DMS153 treated with DMSO at 0.1 percent for 48 hours (cell line): ENCODE data around the gene DMRT1.
"Not testable (repeated sequence)": the region's sequence is repeated elsewhere in the genome, so short reads cannot be mapped to it uniquely, and the experiment has no call there.

Experiments used
- DNase-seq: peaks from one replicate; lab custom pipeline; 2025; ENCODE audit not compliant: unreplicated experiment; lab: John Stamatoyannopoulos, UW

The DMRT1 gene

DNA sequence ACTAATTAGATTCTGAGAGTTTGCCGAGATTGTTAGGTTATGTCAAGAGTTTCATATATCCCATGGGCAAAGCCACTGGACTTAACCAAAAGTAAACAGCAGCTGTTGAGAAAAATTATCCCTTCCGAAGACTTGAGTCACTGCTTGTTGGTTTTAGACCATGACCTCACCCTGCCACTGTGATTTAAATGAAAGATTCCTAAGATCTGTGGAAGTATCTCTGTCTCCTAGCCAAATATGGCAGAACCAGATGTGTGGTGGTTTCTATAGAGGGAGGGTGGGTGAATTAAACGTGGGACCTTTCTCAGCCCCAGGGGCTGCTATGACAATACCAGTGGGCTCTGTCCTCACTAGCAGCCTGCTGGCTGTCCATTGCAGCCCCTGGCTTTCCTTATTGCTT is 154.3 kb downstream of the DMRT1 start:
- DNase-seq, result no peak

DNA sequence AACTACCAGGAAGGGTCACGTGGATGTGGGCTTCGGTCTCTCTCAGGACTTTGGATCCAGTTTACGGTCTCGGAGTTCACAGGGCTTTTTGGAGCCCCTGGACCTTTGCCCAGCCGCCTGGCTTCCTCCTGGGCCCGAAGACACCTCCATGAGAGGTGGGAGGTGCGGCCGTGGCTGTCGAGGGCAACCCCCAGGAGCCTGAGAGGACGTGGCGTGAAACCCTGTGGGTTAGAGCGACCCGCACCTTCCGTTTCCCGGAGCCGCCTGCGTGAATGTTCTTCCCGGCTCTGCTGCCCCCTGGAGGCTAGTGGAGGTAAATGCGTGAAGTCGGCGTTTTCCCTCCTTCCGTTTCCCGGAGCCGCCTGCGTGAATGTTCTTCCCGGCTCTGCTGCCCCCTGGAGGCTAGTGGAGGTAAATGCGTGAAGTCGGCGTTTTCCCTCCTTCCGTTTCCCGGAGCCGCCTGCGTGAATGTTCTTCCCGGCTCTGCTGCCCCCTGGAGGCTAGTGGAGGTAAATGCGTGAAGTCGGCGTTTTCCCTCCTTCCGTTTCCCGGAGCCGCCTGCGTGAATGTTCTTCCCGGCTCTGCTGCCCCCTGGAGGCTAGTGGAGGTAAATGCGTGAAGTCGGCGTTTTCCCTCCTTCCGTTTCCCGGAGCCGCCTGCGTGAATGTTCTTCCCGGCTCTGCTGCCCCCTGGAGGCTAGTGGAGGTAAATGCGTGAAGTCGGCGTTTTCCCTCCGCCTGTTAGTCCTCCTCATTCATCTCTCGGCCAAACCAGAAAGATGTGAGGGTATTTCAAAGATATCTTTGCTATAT is 157.0 kb downstream of the DMRT1 start:
- DNase-seq, result not testable (repeated sequence)

DNA sequence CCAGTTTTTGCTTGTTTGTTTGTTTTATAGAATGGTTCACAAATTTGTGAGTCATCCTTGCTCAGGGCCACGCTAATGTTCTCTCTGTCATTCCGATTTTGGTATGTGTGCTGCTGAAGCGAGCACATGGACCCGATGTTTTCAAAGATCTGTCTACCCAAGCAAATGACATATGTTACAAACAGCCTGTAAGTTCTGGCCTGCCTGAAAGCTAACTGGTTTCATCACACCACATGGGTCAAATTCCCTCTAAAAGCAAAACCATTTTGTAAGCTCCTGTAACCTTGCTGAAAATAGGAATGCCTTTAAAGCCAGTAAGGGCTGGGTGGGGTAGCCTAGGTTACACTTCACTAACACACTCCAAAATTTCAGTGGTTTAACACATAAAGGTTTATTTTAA is 160.3 kb downstream of the DMRT1 start:
- DNase-seq, result no peak

DNA sequence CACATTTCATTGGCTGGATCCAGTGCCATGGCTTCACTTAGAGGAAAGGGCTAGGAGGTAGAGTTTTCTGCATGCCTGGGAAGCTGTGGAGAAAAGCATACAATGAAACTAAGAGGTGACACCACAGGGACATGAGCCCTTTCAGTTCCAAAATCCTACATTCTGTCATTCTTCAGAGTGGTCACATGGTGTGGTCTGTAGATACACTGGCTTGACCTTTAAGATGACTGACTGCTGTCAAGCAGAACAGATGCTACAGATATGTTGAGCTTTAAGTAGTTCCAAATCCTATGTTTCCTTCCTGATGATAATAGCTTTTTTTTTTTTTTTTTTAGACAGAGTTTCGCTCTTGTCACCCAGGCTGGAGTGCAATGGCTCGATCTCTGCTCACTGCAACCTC is 161.2 kb downstream of the DMRT1 start:
- DNase-seq, result no peak

DNA sequence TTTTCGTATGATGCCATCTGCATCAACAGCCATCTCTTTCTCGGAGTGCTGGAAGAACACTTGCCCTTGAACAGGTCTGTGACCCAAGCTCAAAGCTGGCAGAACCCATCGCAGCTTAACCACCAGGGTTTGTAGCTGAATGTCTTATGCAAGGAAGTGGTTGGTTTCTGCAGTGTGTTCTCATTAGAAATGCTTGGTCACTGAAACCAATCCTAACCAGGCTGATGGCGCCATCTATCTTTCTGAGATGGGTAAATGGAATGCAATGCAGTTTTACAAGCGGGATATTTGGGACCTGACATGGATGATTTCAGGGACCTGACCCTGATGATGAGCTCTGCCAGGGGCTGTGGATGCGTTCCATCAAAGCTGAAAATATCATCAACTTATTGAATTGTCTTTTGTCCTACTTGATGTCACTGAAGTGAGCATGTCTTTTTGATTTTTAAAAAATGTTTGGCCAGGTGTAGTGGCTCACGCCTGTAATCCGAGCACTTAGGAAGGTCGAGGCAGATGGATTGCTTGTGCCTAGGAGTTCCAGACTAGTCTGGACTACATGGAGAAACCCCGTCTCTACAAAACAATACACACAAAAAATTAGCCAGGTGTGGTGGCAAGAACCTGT is 163.7 kb downstream of the DMRT1 start:
- DNase-seq, result no peak

DNA sequence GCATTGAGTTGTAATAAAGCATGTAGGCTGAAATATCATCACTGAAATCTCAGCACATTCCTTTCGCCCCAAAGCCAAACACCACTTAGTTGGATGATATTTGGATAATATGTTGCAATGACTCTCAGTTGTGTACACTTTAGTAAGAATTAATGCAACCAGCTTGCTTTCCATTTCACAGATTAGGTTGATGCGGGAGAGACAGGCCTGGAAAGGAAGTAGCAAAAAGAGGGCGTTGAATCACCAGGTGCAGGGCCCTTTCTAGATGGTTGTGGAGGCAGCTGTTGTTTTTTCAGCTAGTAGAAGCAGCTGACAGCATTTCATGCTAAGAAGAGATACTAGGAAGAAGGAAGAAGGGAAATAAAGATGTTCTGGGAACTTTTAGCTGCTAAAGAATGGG is 165.8 kb downstream of the DMRT1 start:
- no peak for DNase-seq

DNA sequence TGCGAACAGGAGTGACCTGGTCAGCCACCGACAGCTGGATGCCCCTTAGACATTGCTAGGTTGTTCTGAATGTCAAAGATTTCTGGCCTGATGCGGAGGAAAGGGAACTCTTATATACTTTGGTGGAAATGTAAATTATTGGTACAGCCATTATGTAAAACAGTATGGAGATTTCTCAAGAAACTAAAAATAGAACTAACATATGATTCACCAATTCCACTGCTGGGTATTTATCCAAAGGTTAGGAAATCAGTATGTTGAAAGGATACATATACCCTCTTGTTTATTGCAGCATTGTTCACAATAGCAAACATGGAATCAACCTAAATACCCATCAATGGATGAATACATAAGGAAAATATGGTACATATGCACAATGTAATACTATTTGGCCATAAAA is 166.7 kb downstream of the DMRT1 start:
- no peak for DNase-seq

DNA sequence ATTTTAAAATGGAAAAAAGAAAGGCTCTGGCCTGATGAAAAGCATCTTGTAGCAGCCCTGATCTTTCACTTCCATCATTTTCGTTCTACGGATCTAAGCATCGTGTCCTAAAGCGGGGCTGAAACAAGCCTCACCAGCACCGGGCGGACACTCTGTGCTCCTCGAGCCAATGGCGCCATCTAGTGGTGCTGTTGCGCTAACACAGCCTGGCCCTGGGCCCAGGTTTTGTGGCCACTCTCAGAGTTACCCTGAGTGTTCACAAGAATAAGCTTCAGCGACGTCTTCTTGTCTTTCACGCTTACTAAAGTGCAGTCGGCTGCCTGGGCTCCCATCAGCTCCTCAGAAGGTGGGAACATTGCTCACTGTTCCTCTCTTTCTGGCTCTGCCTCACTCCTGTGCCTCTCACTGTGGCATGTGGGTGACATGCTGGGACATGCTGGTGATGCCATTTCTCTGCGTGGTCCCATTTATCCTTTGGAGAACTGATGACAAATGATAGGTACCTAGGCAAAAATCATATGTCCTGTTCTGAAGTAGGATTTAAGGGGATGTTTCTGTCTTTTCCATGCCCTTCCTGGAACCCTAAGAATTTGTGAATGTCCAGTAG is 167.7 kb downstream of the DMRT1 start:
- peak; percentile 75 for DNase-seq

DNA sequence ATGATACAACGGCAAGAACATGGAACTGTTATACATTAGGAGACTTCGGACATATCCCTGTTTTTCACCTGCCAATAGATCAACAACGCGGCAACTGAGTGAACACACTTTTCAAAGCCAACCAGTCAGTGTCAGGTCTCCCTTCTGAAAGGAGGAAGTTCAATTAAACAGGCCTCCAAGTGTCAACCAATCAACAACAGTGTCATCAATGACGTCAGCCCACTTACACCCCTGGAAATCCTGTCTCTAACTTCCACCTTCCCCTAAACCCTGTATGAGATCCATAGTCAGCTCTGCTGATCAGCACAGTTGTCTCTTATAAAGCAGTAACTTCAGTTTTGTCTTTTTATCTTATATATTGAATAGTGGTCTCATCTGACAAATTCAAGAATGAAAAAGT is 171.5 kb downstream of the DMRT1 start:
- no peak for DNase-seq

DNA sequence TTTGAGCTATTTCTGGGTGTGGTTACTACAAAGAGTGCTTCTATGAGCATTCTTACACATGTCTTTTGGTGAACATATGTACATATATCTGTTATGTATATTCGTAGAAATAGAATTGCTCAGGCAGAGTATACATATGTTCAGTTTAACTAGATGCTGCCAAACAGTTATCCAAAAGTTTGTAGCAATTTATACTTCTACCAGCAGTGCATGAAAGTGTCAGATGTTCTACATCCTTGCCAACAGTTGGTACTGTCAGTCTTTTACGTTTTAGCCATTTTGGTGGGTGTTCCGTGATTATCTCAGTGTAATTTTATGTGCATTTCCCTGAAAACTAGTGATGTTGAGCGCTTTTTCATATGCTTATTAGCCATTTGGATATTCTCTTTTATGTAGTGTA is 172.7 kb downstream of the DMRT1 start:
- no peak for DNase-seq

DNA sequence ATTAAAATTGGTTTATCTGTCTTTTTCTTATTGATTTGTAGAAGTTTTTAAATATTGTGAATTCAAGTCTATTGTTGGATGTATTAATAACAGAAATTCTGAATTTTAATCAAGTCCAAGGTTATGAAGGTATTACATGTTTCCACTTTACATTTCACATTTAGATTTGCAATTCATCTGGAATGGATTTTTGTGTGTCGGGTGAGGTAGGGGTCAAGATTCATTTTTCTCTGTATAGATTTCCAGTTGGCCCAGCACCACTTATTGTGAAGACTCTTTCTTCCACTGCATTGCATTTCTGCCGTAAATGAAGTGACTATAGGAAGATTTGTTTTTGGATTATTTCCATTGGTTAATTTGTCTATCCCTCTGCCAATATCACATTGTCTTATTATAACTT is 173.1 kb downstream of the DMRT1 start:
- no peak for DNase-seq

DNA sequence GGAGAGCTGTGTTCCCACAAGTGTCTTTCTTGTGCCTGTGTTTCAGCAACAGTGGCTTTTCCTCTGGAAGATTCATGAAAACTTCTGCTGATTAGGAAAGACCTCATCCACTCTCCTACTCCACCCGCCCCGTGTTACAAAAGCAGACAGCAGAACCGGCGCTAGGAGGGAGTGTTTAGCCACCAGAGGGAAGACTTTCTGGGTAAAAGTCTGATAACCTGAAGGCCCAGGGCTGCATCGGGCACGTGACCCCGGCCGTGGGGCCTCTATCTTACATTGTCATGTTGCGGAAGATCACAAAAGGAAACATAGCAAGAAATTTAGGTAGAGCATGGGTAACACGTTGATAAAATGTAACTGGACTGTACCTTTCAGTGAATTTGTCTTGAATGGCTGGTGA is 176.6 kb downstream of the DMRT1 start:
- DNase-seq, result no peak
